CD4-positive, alpha-beta memory T cell (primary cell): ENCODE results near the gene ETV6. TPM values are rescaled to one million over a fixed set of nuclear protein-coding genes. Genes with fewer than 3 reads are reported as not detected.

Source experiments
- CTCF ChIA-PET: fragments of 350-600 bp; sonication (Branson Sonifier 250); formaldehyde crosslinking; loops from one replicate; lab custom pipeline; 2021; ENCODE audit warnings: inconsistent platforms; ENCODE audit not compliant: partially characterized antibody; lab: Charles Lee
- POLR2A ChIA-PET: fragments of 350-600 bp; sonication (Branson Sonifier 250); formaldehyde crosslinking; loops from one replicate; lab custom pipeline; 2021; ENCODE audit not compliant: partially characterized antibody; lab: Charles Lee
- DNase-seq, 5 donors: peaks; one replicate each; pipeline versions ENCODE4 v3.0.0 to v3.0.0-alpha.2; 2020 to 2022; ENCODE audit warnings: mixed read lengths in 1 of 5
- H3K27ac ChIP-seq: one replicate; pipeline ENCODE4 v1.7.0; 2013; ENCODE audit warnings: low read depth, low read length
- H3K27me3 ChIP-seq: 2 replicates; pipeline ENCODE4 v1.7.0; 2013; ENCODE audit warnings: mild to moderate bottlenecking, low read length, moderate library complexity; ENCODE audit not compliant: insufficient read depth
- H3K36me3 ChIP-seq: 2 replicates; pipeline ENCODE4 v1.7.0; 2013; ENCODE audit warnings: mild to moderate bottlenecking, low read length, moderate library complexity; ENCODE audit not compliant: insufficient read depth
- H3K4me1 ChIP-seq: 2 replicates; pipeline ENCODE4 v1.7.0; 2013; ENCODE audit warnings: mild to moderate bottlenecking, low read length, moderate library complexity; ENCODE audit not compliant: insufficient read depth
- H3K4me3 ChIP-seq, 2 donors: one replicate each; pipeline ENCODE4 v1.7.0; 2013; ENCODE audit warnings: low read length in 2 of 2, mild to moderate bottlenecking in 1 of 2
- H3K9me3 ChIP-seq, 2 donors: one replicate each; pipeline ENCODE4 v1.7.0; 2013; ENCODE audit warnings: low read length in 2 of 2, control low read depth in 1 of 2; ENCODE audit not compliant: control insufficient read depth in 1 of 2
- H3K27ac Mint-ChIP-seq, 7 donors: one replicate each; pipeline ENCODE4 v1.8.0; 2020 to 2021; ENCODE audit warnings: mixed read lengths in 7 of 7, mild to moderate bottlenecking in 6 of 7, inconsistent platforms in 3 of 7, moderate library complexity in 3 of 7
- H3K27me3 Mint-ChIP-seq, 2 donors: one replicate each; pipeline ENCODE4 v1.8.0; 2020 to 2021; ENCODE audit warnings: mixed read lengths in 2 of 2
- H3K36me3 Mint-ChIP-seq, 2 donors: one replicate each; pipeline ENCODE4 v1.8.0; 2020 to 2021; ENCODE audit warnings: mixed read lengths in 2 of 2, inconsistent platforms in 1 of 2, mild to moderate bottlenecking in 1 of 2
- H3K4me1 Mint-ChIP-seq, 4 donors: one replicate each; pipeline ENCODE4 v1.8.0; 2020 to 2021; ENCODE audit warnings: mixed read lengths in 4 of 4, mild to moderate bottlenecking in 1 of 4
- H3K4me3 Mint-ChIP-seq, 8 donors: one replicate each; pipeline ENCODE4 v1.8.0; 2020 to 2021; ENCODE audit warnings: mixed read lengths in 8 of 8, mild to moderate bottlenecking in 7 of 8, moderate library complexity in 6 of 8, inconsistent platforms in 3 of 8
- H3K9me3 Mint-ChIP-seq, 8 donors: one replicate each; pipeline ENCODE4 v1.8.0; 2020 to 2021; ENCODE audit warnings: mixed read lengths in 8 of 8, mild to moderate bottlenecking in 5 of 8, inconsistent platforms in 3 of 8, moderate library complexity in 1 of 8
- intact Hi-C: fragments of 100-400 bp; cut with micrococcal nuclease; formaldehyde crosslinking; loops from one replicate; pipeline ENCODE4 v1.15.1; 2023
- polyA plus RNA-seq, 2 donors: library from polyadenylated mRNA; unstranded; fragments of 300-500 nt; fragmentation: Illumina TruSeq; gene quantifications; one replicate each; pipeline ENCODE4 v1.2.3, GENCODE V29; 2021
- total RNA-seq, 2 experiments: library from RNA; stranded (reverse); gene quantifications; one replicate each; pipeline ENCODE4 v1.2.3, GENCODE V29; 2021

ETV6 gene
- total and polyA plus RNA-seq, 4 experiments from 2014 or later, result 3.3 to 43.9 (median 25.7) TPM

DNA sequence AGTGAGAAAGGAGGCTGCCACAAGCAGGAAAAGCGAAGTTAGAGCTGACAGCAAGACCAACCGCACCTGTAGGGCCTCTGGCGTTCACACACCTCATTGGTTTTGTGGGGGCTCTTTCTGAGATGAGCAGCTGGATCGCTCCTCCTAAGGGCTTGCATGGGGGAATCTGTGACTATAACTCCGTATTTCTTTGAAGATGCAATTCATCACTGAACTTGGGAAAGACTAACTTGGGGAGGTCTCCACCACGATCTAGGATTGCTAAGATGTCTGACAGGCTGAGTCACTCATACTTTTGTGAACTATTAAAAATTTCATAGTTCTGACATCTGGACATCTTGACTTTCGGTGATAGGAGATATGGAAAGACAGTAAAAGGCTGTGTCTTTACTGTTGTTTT lies 173.6 kb downstream of the ETV6 start:
- POLR2A ChIA-PET, result interaction anchor here (1.2 to 1.5 kb wide), 2 partner anchors 14 to 210 kb away, joined by 3 to 4 read pairs; no protein-coding TSS in a partner anchor
- Mint-ChIP-seq H3K27ac (peak overlapping the region in 6 of 7 donors; percentile 62 to 96 (median 90)), H3K36me3 (peaks cover 20 to 34% of the 10 kb centered on the region in 2 donors), H3K4me3 (peak overlapping the region in 4 of 8 donors; percentile 63 to 88 (median 77)), H3K27me3 (no peaks in the 10 kb centered on the region), H3K9me3 (no peaks in the 10 kb centered on the region), H3K4me1 (peaks cover 32 to 54% (median 39%) of the 10 kb centered on the region in 4 donors)
- CTCF ChIA-PET, result interaction anchor here (1.6 kb wide), 1 partner anchor 10 kb away, joined by 3 read pairs; no protein-coding TSS in a partner anchor
- no peak overlapping the region for H3K27ac ChIP-seq
- no peak overlapping the region for H3K4me3 ChIP-seq
- intact Hi-C loops, result no loop called here
- no peaks in the 10 kb centered on the region for H3K27me3 ChIP-seq
- H3K4me1 ChIP-seq, result peaks cover 37% of the 10 kb centered on the region
- no peaks in the 10 kb centered on the region for H3K9me3 ChIP-seq
- no peak for DNase-seq
- H3K36me3 ChIP-seq, result no peaks in the 10 kb centered on the region

DNA sequence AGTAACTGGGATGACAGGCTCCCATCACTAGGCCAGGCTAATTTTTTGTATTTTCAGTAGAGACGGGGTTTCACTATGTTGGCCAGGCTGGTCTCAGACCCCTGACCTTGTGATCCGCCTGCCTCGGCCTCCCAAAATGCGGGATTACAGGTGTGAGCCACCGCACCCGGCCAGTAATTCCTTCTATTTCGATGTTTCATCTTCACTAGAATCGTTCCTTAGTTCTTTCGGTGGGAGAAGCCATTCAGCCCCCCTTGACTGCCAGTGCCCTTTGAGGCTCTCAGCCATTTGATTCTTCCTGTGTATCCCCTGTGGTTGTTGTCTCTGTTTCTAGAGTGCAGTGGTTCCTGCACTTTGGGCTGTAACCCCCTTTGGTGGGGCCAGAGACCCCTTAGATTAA lies 174.1 kb downstream of the ETV6 start:
- H3K4me3 Mint-ChIP-seq, result peak overlapping the region in 1 of 8 donors; percentile 38
- intact Hi-C loops, result no loop called here
- peak overlapping the region in 5 of 7 donors; percentile 62 to 87 (median 69) for H3K27ac Mint-ChIP-seq
- Histone ChIP-seq H3K4me1 (peaks cover 37% of the 10 kb centered on the region), H3K4me3 (no peak overlapping the region), H3K36me3 (no peaks in the 10 kb centered on the region), H3K27ac (no peak overlapping the region), H3K9me3 (no peaks in the 10 kb centered on the region), H3K27me3 (no peaks in the 10 kb centered on the region)
- CTCF ChIA-PET, result no interaction called here
- no peaks in the 10 kb centered on the region for H3K27me3 Mint-ChIP-seq
- peaks cover 32 to 54% (median 39%) of the 10 kb centered on the region in 4 donors for H3K4me1 Mint-ChIP-seq
- peaks cover 20 to 34% of the 10 kb centered on the region in 2 donors for H3K36me3 Mint-ChIP-seq
- DNase-seq, result no peak
- H3K9me3 Mint-ChIP-seq, result no peaks in the 10 kb centered on the region
- POLR2A ChIA-PET, result no interaction called here

DNA sequence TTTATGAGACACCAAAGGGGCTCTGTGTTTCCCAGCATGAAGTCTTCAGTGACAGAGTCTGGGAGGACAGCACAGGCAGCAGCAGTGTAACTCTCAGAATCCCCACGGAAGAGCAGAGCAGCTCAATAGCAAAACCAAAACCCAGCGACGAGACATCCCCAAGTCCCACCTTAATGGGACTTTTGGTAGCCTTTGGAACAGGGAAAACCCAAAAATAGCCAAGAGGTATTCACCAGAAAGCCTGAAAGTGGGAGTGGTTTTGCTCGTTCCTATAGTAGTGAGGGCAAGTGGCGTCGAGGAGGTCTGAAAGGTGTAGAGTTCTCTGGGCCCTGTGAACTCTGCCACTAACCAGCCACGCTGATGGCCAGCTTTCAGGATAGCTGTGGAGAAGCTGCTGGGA lies 174.6 kb downstream of the ETV6 start:
- H3K4me1 ChIP-seq, result peaks cover 37% of the 10 kb centered on the region
- Mint-ChIP-seq H3K27me3 (no peaks in the 10 kb centered on the region), H3K27ac (peak overlapping the region in 6 of 7 donors; percentile 56 to 87 (median 68))

DNA sequence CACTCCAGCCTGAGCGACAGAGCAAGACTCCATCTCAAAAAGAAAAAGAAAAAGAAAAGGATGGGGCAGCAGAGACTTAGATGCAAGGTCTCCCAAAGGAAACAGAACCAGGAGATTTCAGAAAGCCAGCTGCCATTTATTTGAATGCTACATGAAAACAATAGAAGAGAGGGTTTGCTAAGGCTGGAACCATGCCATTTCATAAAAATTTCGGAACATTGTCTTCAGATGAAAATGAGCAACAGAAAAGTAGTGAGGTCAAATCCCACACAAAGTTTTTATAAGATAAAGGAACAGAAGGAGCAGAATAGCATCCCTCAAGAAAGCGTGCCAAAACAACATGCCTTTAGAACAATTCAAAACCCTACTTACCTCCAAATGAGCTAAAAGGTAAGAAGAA lies 175.3 kb downstream of the ETV6 start:
- H3K4me1 ChIP-seq, result peaks cover 37% of the 10 kb centered on the region
- POLR2A ChIA-PET, result no interaction called here
- H3K27me3 Mint-ChIP-seq, result no peaks in the 10 kb centered on the region
- H3K27me3 ChIP-seq, result no peaks in the 10 kb centered on the region
- peaks cover 32 to 54% (median 39%) of the 10 kb centered on the region in 4 donors for H3K4me1 Mint-ChIP-seq
- H3K36me3 ChIP-seq, result peaks cover 7% of the 10 kb centered on the region
- CTCF ChIA-PET, result no interaction called here
- peak overlapping the region in 5 of 7 donors; percentile 19 to 81 (median 58) for H3K27ac Mint-ChIP-seq
- H3K9me3 ChIP-seq, result no peaks in the 10 kb centered on the region
- no peak overlapping the region for H3K4me3 ChIP-seq
- H3K36me3 Mint-ChIP-seq, result peaks cover 20 to 34% of the 10 kb centered on the region in 2 donors
- peak overlapping the region in 4 of 8 donors; percentile 5 to 42 (median 25) for H3K4me3 Mint-ChIP-seq
- H3K27ac ChIP-seq, result no peak overlapping the region
- no peak for DNase-seq
- intact Hi-C loops, result no loop called here
- no peaks in the 10 kb centered on the region for H3K9me3 Mint-ChIP-seq

More for the DNA sequence above, 174.6 kb downstream of the ETV6 start:
- ChIA-PET POLR2A (no interaction called here), CTCF (no interaction called here)
- no peaks in the 10 kb centered on the region for H3K27me3 ChIP-seq
- H3K36me3 ChIP-seq, result peaks cover 4% of the 10 kb centered on the region
- peaks cover 20 to 34% of the 10 kb centered on the region in 2 donors for H3K36me3 Mint-ChIP-seq
- H3K4me1 Mint-ChIP-seq, result peaks cover 32 to 54% (median 39%) of the 10 kb centered on the region in 4 donors
- H3K9me3 ChIP-seq, result no peaks in the 10 kb centered on the region
- no peak overlapping the region for H3K4me3 ChIP-seq
- DNase-seq, result no peak
- H3K27ac ChIP-seq, result no peak overlapping the region
- intact Hi-C loops, result no loop called here
- H3K9me3 Mint-ChIP-seq, result no peaks in the 10 kb centered on the region
- H3K4me3 Mint-ChIP-seq, result peak overlapping the region in 2 of 8 donors; percentile 38 to 57

DNA sequence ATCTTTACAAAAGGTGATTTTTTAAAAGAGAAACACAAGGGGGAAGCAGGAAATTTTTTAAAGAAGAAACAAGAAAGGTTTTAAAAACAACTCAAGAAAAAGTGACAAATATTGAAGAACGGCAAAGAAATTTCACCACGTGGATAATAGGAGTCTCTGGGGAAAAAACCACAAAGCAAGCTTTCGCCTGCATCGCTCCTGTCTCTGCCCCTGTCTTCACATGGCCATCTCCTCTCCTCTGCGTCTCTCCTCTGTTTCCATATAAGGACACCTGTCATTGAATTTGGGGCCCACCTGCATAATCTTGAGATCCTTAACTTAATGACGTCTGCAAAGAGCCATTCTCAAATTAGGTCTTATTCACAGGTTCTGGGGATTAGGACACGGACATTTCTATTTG lies 175.8 kb downstream of the ETV6 start:
- Mint-ChIP-seq H3K9me3 (no peaks in the 10 kb centered on the region), H3K4me3 (peak overlapping the region in 6 of 8 donors; percentile 5 to 53 (median 32)), H3K4me1 (peaks cover 32 to 54% (median 39%) of the 10 kb centered on the region in 4 donors), H3K27ac (peak overlapping the region in 6 of 7 donors; percentile 19 to 81 (median 54)), H3K27me3 (no peaks in the 10 kb centered on the region), H3K36me3 (peaks cover 20 to 34% of the 10 kb centered on the region in 2 donors)
- no peaks in the 10 kb centered on the region for H3K9me3 ChIP-seq
- H3K27me3 ChIP-seq, result no peaks in the 10 kb centered on the region
- no peak overlapping the region for H3K4me3 ChIP-seq
- POLR2A ChIA-PET, result interaction anchor here (0.7 kb wide), 1 partner anchor 184 kb away, joined by 3 read pairs; no protein-coding TSS in a partner anchor
- H3K27ac ChIP-seq, result no peak overlapping the region
- no peak for DNase-seq
- CTCF ChIA-PET, result interaction anchor here (0.9 kb wide), 1 partner anchor 29 kb away, joined by 4 read pairs; no protein-coding TSS in a partner anchor
- peaks cover 41% of the 10 kb centered on the region for H3K4me1 ChIP-seq
- intact Hi-C loops, result no loop called here
- peaks cover 7% of the 10 kb centered on the region for H3K36me3 ChIP-seq

DNA sequence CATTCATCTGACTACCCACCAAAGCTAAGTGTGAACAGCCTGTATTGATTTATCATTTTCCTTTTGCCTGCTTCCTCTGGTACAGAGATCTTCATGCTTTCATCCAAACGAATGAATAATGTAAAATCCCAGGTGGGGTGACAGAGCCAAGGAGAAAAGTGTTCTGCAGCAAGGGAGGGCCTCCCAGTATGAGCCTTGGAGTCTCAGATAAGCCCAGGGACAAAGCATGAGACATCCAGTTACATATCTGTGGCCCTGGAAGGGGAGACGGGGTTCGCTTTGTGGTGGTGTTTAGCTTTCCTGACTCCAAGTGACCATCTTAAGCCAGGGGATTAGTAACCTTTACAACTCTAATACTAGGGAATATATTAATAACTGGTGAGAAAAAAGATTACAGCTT lies 177.1 kb downstream of the ETV6 start:
- peaks cover 31 to 50% (median 35%) of the 10 kb centered on the region in 4 donors for H3K4me1 Mint-ChIP-seq
- no peak for DNase-seq
- H3K36me3 Mint-ChIP-seq, result peaks cover 20 to 34% of the 10 kb centered on the region in 2 donors
- peaks cover 39% of the 10 kb centered on the region for H3K4me1 ChIP-seq
- peaks cover 7% of the 10 kb centered on the region for H3K36me3 ChIP-seq
- no peaks in the 10 kb centered on the region for H3K27me3 ChIP-seq
- no peaks in the 10 kb centered on the region for H3K27me3 Mint-ChIP-seq
- H3K27ac ChIP-seq, result no peak overlapping the region
- intact Hi-C loops, result no loop called here
- H3K27ac Mint-ChIP-seq, result peak overlapping the region in 6 of 7 donors; percentile 15 to 84 (median 58)
- no peaks in the 10 kb centered on the region for H3K9me3 Mint-ChIP-seq
- ChIA-PET POLR2A (no interaction called here), CTCF (interaction anchor here (0.7 to 1.3 kb wide), 2 partner anchors 63 to 206 kb away, joined by 3 to 5 read pairs; no protein-coding TSS in a partner anchor)
- H3K4me3 ChIP-seq, result no peak overlapping the region
- H3K4me3 Mint-ChIP-seq, result peak overlapping the region in 2 of 8 donors; percentile 21 to 39
- H3K9me3 ChIP-seq, result no peaks in the 10 kb centered on the region
